ENCODE data around the gene ADGRG3.
"Not testable (repeated sequence)": the region's sequence is repeated elsewhere in the genome, so short reads cannot be mapped to it uniquely, and the experiment has no call there.

The ADGRG3 gene

GRCh38 chr16:57725151-57725550 lies 57.0 kb downstream of the ADGRG3 start:
- no peak for DNase-seq

GRCh38 chr16:57725554-57725953 lies 57.4 kb downstream of the ADGRG3 start:
- no peak for DNase-seq

- DNase-seq, result no peak
Observed at GRCh38 chr16:57725976-57726375, 57.9 kb downstream of the ADGRG3 start.

- no peak for DNase-seq
Observed at GRCh38 chr16:57726433-57726947, 58.4 kb downstream of the ADGRG3 start.

- DNase-seq, result no peak
Observed at GRCh38 chr16:57727610-57728009, 59.5 kb downstream of the ADGRG3 start.

- no peak for DNase-seq
Observed at GRCh38 chr16:57728336-57729181, 60.5 kb downstream of the ADGRG3 start.

- no peak for DNase-seq
Observed at GRCh38 chr16:57729182-57729484, 61.0 kb downstream of the ADGRG3 start.

GRCh38 chr16:57729852-57730251 lies 61.7 kb downstream of the ADGRG3 start:
- not testable (repeated sequence) for DNase-seq

- DNase-seq, result no peak
Observed at GRCh38 chr16:57730771-57731730, 62.9 kb downstream of the ADGRG3 start.

GRCh38 chr16:57732037-57732436 lies 63.9 kb downstream of the ADGRG3 start:
- no peak for DNase-seq

- DNase-seq, result no peak
Observed at GRCh38 chr16:57732714-57733113, 64.6 kb downstream of the ADGRG3 start.

- no peak for DNase-seq
Observed at GRCh38 chr16:57734308-57734924, 66.3 kb downstream of the ADGRG3 start.

GRCh38 chr16:57734925-57735754 lies 67.0 kb downstream of the ADGRG3 start:
- DNase-seq, result peak; percentile 100

GRCh38 chr16:57735755-57736418 lies 67.8 kb downstream of the ADGRG3 start, which contains the start of gene KATNB1:
Gene KATNB1, plus strand, starts transcription at chr16:57735770. Its CDS starts 1,474 bp downstream, at chr16:57737244.
- DNase-seq, result peak; percentile 58

GRCh38 chr16:57736419-57737351 lies 68.6 kb downstream of the ADGRG3 start:
- peak; percentile 64 for DNase-seq

- DNase-seq, result peak; percentile 86
Observed at GRCh38 chr16:57738844-57739243, 70.7 kb downstream of the ADGRG3 start.

Data from NCI-H82 (cell line).